Adrenal gland (tissue), 5 donors: ENCODE measurements around the gene PARD3B.

Source experiments
- CTCF ChIP-seq, 6 experiments: fragments of 450-650 bp in 4 of 6; fragments of 200-600 bp in 2 of 6; sonication (generic) in 1 of 6; IDR thresholded peaks; 1 replicate in 5 of 6; 2 replicates in 1 of 6; pipeline versions ENCODE4 v1.5.1 to v1.8.0; 2016 to 2021; ENCODE audit warnings: antibody characterized with exemption in 6 of 6, mild to moderate bottlenecking in 2 of 6, moderate library complexity in 1 of 6
- POLR2A ChIP-seq, 2 donors: fragments of 450-650 bp; IDR thresholded peaks; one replicate each; pipeline ENCODE4 v1.6.1; 2017; ENCODE audit warnings: antibody characterized with exemption in 2 of 2, mild to moderate bottlenecking in 2 of 2, moderate library complexity in 1 of 2
- donor health status: DM: no; HTN: no; CAD: no.

- TF ChIP-seq POLR2A (IDR thresholded peaks at IDR 0.05) (no peak), CTCF (IDR thresholded peaks at IDR 0.05) (no peak)
These were observed 1105.7 kb downstream of the PARD3B start for GRCh38 chr2:205650931-205651330.
